ENCODE results near the gene BCL7A. TPM values are rescaled to one million over a fixed set of nuclear protein-coding genes. Genes with fewer than 3 reads are reported as not detected.

The BCL7A gene
- total and polyA plus RNA-seq, 12 donors, result 3.4 to 25.7 (median 15.4) TPM

GRCh38 chr12:121976950-121977349 lies 44.7 kb upstream of the BCL7A start:
- no peaks in the 10 kb centered on the region for H3K27me3 ChIP-seq

GRCh38 chr12:121980191-121980891 lies 41.3 kb upstream of the BCL7A start:
- TF ChIP-seq CTCF (IDR thresholded peaks at IDR 0.05), result no peak
- no peaks in the 10 kb centered on the region for H3K36me3 ChIP-seq
- DNase-seq (no peak), ATAC-seq (peak in 3 of 8 donors; percentile 22 to 37 (median 34))
- no peaks in the 10 kb centered on the region for H3K9me3 ChIP-seq
- no peak overlapping the region for H3K4me3 ChIP-seq
- no peaks in the 10 kb centered on the region for H3K27me3 ChIP-seq
- WGBS, 2 donors, result 73 to 74% methylated on average over 11 of the region's 11 CpGs
- H3K4me1 ChIP-seq, result peaks cover 0 to 12% (median 2%) of the 10 kb centered on the region in 9 donors
- intact Hi-C loops (cut with DNase I), result no loop called here
- H3K27ac ChIP-seq, result no peak overlapping the region

More at GRCh38 chr12:121976950-121977349, 44.7 kb upstream of the BCL7A start:
- no peak for ATAC-seq
- WGBS, 2 donors, result 96 to 99% methylated on average over 5 of the region's 5 CpGs
- DNase-seq, result no peak
- Histone ChIP-seq H3K36me3 (no peaks in the 10 kb centered on the region), H3K4me3 (no peak overlapping the region), H3K9me3 (peaks cover 0 to 12% (median 0%) of the 10 kb centered on the region in 11 donors), H3K27ac (no peak overlapping the region), H3K4me1 (peaks cover 0 to 17% (median 8%) of the 10 kb centered on the region in 9 donors)
- intact Hi-C loops (cut with DNase I), result no loop called here
- no peak for TF ChIP-seq CTCF (IDR thresholded peaks at IDR 0.05)

- ATAC-seq (peak in 2 of 8 donors; percentile 16 to 24), DNase-seq (no peak)
- Histone ChIP-seq H3K36me3 (no peaks in the 10 kb centered on the region), H3K27me3 (no peaks in the 10 kb centered on the region), H3K9me3 (no peaks in the 10 kb centered on the region), H3K4me1 (peaks cover 0 to 12% (median 0%) of the 10 kb centered on the region in 9 donors), H3K27ac (no peak overlapping the region), H3K4me3 (no peak overlapping the region)
- 91% methylated on average over 14 of the region's 14 CpGs for WGBS, 2 donors
- TF ChIP-seq CTCF (IDR thresholded peaks at IDR 0.05), result no peak
- intact Hi-C loops (cut with DNase I), result no loop called here
Observed at GRCh38 chr12:121980892-121981272, 40.8 kb upstream of the BCL7A start.

GRCh38 chr12:121981456-121981855 lies 40.2 kb upstream of the BCL7A start:
- DNase-seq (no peak), ATAC-seq (no peak)
- Histone ChIP-seq H3K4me1 (peaks cover 0 to 12% (median 0%) of the 10 kb centered on the region in 9 donors), H3K36me3 (no peaks in the 10 kb centered on the region), H3K4me3 (no peak overlapping the region), H3K27me3 (no peaks in the 10 kb centered on the region), H3K27ac (no peak overlapping the region), H3K9me3 (no peaks in the 10 kb centered on the region)
- no peak for TF ChIP-seq CTCF (IDR thresholded peaks at IDR 0.05)
- intact Hi-C loops (cut with DNase I), result no loop called here
- WGBS, 2 donors, result 90 to 92% methylated on average over 8 of the region's 8 CpGs

Measured in heart right ventricle (tissue), 16 donors.